OCI-LY3 (cell line): Measurements from ENCODE around the gene KCTD21.

ENCODE experiments used
- EZH2phosphoT487 ChIP-seq: fragments of 200-600 bp; shearing (Covaris generic); IDR thresholded peaks from 2 replicates; pipeline ENCODE4 v1.6.1; 2018; ENCODE audit warnings: antibody characterized with exemption, mixed run types, low read depth
- TF ChIP-seq, protein P1 (sequence below): fragments of 200-600, 300-600 bp; sonication (generic); IDR thresholded peaks from 2 replicates; pipeline ENCODE4 v1.5.1; 2014; ENCODE audit warnings: antibody characterized with exemption, low read length, low read depth

DNA sequence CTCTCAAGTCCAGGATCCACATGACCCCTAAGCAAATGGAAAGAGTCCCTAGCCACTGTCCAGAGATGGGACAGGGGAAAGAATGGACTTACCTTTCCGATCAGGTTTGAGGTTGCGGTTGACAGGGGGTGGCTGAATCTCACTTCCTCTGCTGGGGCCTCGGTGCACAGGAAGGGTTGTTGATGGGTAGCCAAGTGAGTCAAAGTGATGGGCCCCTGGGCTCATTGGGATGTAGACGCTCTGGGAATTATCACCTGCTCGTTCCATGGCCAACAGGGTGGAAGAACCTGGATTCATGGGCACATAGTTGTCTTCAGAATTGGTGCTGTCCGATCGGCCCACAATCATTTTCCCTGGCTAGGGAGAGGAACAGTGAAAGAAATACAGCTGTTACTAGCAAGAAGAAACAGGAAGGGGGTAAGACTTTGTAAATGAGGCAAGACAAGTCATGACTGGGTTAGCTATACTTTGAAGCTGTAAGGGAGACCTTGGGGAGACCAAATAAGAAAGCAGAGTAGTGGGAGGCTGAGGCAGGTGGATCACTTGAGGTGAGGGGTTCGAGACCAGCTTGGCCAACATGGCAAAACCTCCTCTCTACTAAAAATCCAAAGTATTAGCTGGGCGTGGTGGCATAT is 35.0 kb upstream of the KCTD21 start:
- TF ChIP-seq, protein P1, sequence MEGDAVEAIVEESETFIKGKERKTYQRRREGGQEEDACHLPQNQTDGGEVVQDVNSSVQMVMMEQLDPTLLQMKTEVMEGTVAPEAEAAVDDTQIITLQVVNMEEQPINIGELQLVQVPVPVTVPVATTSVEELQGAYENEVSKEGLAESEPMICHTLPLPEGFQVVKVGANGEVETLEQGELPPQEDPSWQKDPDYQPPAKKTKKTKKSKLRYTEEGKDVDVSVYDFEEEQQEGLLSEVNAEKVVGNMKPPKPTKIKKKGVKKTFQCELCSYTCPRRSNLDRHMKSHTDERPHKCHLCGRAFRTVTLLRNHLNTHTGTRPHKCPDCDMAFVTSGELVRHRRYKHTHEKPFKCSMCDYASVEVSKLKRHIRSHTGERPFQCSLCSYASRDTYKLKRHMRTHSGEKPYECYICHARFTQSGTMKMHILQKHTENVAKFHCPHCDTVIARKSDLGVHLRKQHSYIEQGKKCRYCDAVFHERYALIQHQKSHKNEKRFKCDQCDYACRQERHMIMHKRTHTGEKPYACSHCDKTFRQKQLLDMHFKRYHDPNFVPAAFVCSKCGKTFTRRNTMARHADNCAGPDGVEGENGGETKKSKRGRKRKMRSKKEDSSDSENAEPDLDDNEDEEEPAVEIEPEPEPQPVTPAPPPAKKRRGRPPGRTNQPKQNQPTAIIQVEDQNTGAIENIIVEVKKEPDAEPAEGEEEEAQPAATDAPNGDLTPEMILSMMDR, result no peak
- TF ChIP-seq EZH2phosphoT487, result no peak
